ENCODE results near the gene PARP1.

DNA sequence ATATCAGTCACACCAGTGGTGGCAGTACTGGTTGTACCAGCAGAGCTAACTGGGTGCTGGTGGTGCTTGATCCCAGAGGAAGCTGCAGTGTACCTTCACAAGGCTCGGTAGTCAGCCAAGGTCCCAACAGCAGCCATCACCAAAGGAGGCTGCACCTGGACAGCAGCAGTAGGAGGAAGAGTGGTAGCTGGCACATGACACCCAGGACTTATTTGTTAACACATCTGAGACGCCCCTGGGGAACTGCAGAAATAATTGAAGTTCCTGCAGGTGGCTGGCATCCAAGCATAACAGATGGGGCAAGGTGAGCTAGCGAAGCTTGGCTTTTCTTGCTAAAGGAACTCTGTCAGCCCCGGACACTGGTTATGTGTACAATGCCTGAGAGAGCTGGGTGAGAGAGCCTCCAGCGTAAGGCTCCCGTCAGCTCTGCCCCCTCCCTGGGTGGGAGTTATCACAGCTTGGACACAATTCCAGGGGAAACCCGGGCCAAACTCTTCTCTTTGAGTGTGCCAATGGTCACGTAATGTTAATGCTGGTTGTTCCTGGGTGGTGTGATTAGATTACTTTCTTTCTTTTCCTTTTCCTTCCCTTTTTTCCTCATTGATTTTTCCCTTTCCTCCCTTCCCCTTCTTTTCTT lies 29.1 kb upstream of the PARP1 start:
- TF ChIP-seq CTCF (IDR thresholded peaks at IDR 0.05) (no peak), EP300 (IDR thresholded peaks at IDR 0.05) (no peak), POLR2AphosphoS5 (IDR thresholded peaks at IDR 0.05) (no peak)

All from sigmoid colon (tissue), 4 donors.